Activated CD8-positive, alpha-beta T cell treated with anti-CD3 and anti-CD28 coated beads for 36 hours (primary cell): Measurements from ENCODE around the gene B4GALT2. TPM values are rescaled to one million over a fixed set of nuclear protein-coding genes. Genes with fewer than 3 reads are reported as not detected.

ENCODE experiments used
- ATAC-seq: fragments of 200-7000 bp; cut with Tn5 transposase; one replicate; pipeline ENCODE4 v1.10.0; 2021; ENCODE audit warnings: mild to moderate bottlenecking, moderate library complexity
- CTCF ChIA-PET: fragments of 350-600 bp; sonication (Branson Sonifier 250); formaldehyde crosslinking; loops from one replicate; lab custom pipeline; 2021; ENCODE audit warnings: antibody characterized with exemption; lab: Charles Lee
- POLR2A ChIA-PET: fragments of 350-600 bp; sonication (Branson Sonifier 250); formaldehyde crosslinking; loops from one replicate; lab custom pipeline; 2021; ENCODE audit warnings: antibody characterized with exemption; lab: Charles Lee
- DNase-seq: peaks from one replicate; pipeline ENCODE4 v3.0.0-alpha.2; 2020
- H3K27ac Mint-ChIP-seq: one replicate; pipeline ENCODE4 v1.8.0; 2021; ENCODE audit warnings: mild to moderate bottlenecking, mixed read lengths
- H3K27me3 Mint-ChIP-seq: one replicate; pipeline ENCODE4 v1.8.0; 2021; ENCODE audit warnings: mixed read lengths
- H3K36me3 Mint-ChIP-seq: one replicate; pipeline ENCODE4 v1.8.0; 2021; ENCODE audit warnings: low read depth, mixed read lengths
- H3K4me1 Mint-ChIP-seq: one replicate; pipeline ENCODE4 v1.8.0; 2021; ENCODE audit warnings: low read depth, mixed read lengths
- H3K4me3 Mint-ChIP-seq: one replicate; pipeline ENCODE4 v1.8.0; 2021; ENCODE audit warnings: mild to moderate bottlenecking, moderate library complexity, mixed read lengths
- H3K9me3 Mint-ChIP-seq: one replicate; pipeline ENCODE4 v1.8.0; 2021; ENCODE audit warnings: mixed read lengths
- intact Hi-C: fragments of 100-400 bp; cut with micrococcal nuclease; formaldehyde crosslinking; loops from one replicate; pipeline ENCODE4 v1.10.0; 2022
- total RNA-seq, 2 experiments: library from RNA; stranded (reverse); gene quantifications; one replicate each; pipeline ENCODE4 v1.2.3, GENCODE V29; 2021
- TF ChIP-seq, protein P1 (sequence below): fragments of 200-600 bp; IDR thresholded peaks from one replicate; pipeline ENCODE4 v1.8.0; 2022; ENCODE audit warnings: antibody characterized with exemption, mild to moderate bottlenecking

Gene B4GALT2
- total RNA-seq, 2 experiments from 2014 or later: 35.4 to 35.5 TPM

- intact Hi-C loops: no loop called here
- no peaks in the 10 kb centered on the region for H3K27me3 Mint-ChIP-seq
- no peaks in the 10 kb centered on the region for H3K36me3 Mint-ChIP-seq
- no peaks in the 10 kb centered on the region for H3K9me3 Mint-ChIP-seq
- DNase-seq (peak; percentile 98), ATAC-seq (peak; percentile 98)
- peaks cover 38% of the 10 kb centered on the region for H3K4me1 Mint-ChIP-seq
- ChIA-PET POLR2A (interaction anchor here (0.7 to 1.7 kb wide), 9 partner anchors 10 to 493 kb away, joined by 3 to 9 read pairs (median 3); partner anchors contain the start of genes ATP6V0B, DPH2 and HYI), CTCF (interaction anchor here (0.8 to 8.8 kb wide), 20 partner anchors 12 to 417 kb away, joined by 3 to 185 read pairs (median 4); partner anchors contain the start of genes ARTN, ATP6V0B and ST3GAL3)
- peak within 1 kb of the TSS; percentile 94 for H3K4me3 Mint-ChIP-seq
- TF ChIP-seq, protein P1, sequence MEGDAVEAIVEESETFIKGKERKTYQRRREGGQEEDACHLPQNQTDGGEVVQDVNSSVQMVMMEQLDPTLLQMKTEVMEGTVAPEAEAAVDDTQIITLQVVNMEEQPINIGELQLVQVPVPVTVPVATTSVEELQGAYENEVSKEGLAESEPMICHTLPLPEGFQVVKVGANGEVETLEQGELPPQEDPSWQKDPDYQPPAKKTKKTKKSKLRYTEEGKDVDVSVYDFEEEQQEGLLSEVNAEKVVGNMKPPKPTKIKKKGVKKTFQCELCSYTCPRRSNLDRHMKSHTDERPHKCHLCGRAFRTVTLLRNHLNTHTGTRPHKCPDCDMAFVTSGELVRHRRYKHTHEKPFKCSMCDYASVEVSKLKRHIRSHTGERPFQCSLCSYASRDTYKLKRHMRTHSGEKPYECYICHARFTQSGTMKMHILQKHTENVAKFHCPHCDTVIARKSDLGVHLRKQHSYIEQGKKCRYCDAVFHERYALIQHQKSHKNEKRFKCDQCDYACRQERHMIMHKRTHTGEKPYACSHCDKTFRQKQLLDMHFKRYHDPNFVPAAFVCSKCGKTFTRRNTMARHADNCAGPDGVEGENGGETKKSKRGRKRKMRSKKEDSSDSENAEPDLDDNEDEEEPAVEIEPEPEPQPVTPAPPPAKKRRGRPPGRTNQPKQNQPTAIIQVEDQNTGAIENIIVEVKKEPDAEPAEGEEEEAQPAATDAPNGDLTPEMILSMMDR: peak; percentile 71
- peak within 1 kb of the TSS; percentile 90 for H3K27ac Mint-ChIP-seq
Measured at GRCh38 chr1:43946236-43947060, 32.6 kb upstream of the B4GALT2 start, which contains the start of gene IPO13. IPO13 (plus strand) TSS chr1:43946950; CDS start chr1:43947601, 651 bp downstream.

DNA sequence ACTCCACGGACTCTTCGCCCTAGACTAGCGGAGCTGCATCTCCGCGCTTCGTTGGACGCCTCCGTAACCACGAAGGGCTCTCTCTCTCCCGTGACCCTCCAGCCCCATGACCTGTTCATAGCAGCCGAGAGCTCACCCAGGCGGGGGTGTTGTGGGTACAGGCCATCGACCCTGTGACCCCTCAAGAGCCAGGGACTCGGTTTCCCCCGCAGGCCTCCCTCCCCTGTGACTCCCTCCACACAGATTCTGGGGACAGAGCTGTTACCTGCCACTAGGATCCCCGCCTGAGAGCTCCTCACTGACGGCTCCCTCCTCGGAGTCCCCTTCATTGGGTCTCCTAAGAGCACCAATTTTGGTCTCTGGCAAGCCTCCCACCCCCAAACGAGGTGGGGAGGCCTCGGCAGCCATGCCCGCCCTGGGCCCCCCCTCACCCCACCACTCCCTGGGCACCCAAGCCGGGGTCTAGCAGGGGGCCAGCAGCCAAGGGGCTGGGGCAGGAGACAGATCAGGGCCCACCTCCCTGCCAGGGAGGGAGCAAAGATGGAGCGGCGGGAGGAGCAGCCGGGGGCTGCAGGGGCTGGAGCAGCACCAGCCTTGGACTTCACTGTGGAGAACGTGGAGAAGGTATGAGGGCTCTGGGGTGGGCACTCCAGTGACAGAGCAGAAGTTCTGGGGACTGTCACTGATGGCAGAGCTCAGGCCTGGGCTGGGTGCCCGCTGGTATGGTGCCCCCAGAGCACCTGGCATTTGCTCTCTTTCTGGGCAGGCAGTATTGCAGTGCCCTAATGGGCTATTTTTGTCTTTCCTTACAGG is 31.7 kb upstream of the B4GALT2 start:
- intact Hi-C loops: no loop called here
- Mint-ChIP-seq H3K36me3 (no peaks in the 10 kb centered on the region), H3K4me1 (peaks cover 38% of the 10 kb centered on the region), H3K27ac (peak overlapping the region; percentile 90), H3K27me3 (no peaks in the 10 kb centered on the region), H3K9me3 (no peaks in the 10 kb centered on the region), H3K4me3 (peak overlapping the region; percentile 94)
- peak; percentile 44 for DNase-seq
- ChIA-PET POLR2A (interaction anchor here (1.0 to 1.7 kb wide), 8 partner anchors 12 to 295 kb away, joined by 3 to 9 read pairs (median 4); partner anchors contain the start of genes ATP6V0B and DPH2), CTCF (interaction anchor here (0.9 to 8.8 kb wide), 11 partner anchors 11 to 296 kb away, joined by 3 to 185 read pairs (median 3); partner anchors contain the start of genes ARTN and ATP6V0B)
- TF ChIP-seq, protein P1: no peak
- no peak for ATAC-seq

DNA sequence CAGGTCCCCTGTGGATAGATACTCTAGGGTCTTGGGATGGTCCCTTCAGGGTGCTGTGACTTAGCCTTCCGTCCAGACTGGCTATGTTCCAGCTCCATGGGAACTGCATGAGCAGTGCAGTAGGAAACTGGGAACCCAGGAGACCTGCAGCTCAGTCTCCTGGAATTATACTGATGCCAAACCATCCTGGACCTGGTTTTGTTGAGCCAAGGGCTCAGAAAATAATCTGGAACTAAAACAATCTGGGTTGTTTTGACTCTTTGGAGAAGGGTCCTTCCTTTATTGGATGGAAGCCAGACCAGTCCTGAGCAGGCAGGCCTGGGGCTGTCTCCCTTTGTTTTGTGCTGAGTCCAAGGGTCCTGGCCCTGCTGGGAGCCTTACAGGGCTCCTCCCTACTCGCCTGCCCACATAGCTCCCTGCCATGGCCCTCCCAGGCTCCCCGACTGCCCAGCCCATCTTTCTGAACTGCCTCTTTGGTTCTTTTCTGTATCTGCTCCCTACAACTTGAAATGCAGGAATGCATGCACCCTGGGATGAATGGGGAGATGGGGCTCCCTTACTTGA is 31.1 kb upstream of the B4GALT2 start:
- Mint-ChIP-seq H3K9me3 (no peaks in the 10 kb centered on the region), H3K27me3 (no peaks in the 10 kb centered on the region), H3K36me3 (no peaks in the 10 kb centered on the region), H3K27ac (no peak overlapping the region), H3K4me1 (peaks cover 36% of the 10 kb centered on the region), H3K4me3 (peak overlapping the region; percentile 94)
- DNase-seq: no peak
- intact Hi-C loops: no loop called here
- CTCF ChIA-PET: interaction anchor here (1.0 to 8.8 kb wide), 6 partner anchors 12 to 185 kb away, joined by 3 to 185 read pairs (median 4); partner anchors contain the start of gene ARTN
- TF ChIP-seq, protein P1: no peak
- no peak for ATAC-seq
- POLR2A ChIA-PET: interaction anchor here (1.1 to 1.3 kb wide), 6 partner anchors 13 to 32 kb away, joined by 3 to 9 read pairs (median 4); partner anchors contain the start of genes ATP6V0B and DPH2

GRCh38 chr1:43949678-43950077 is 29.3 kb upstream of the B4GALT2 start:
- intact Hi-C loops: no loop called here
- no peaks in the 10 kb centered on the region for H3K9me3 Mint-ChIP-seq

More at GRCh38 chr1:43949678-43950077, 29.3 kb upstream of the B4GALT2 start:
- Mint-ChIP-seq H3K4me1 (peaks cover 33% of the 10 kb centered on the region), H3K4me3 (no peak overlapping the region), H3K27me3 (no peaks in the 10 kb centered on the region), H3K27ac (no peak overlapping the region), H3K36me3 (no peaks in the 10 kb centered on the region)
- no peak for DNase-seq
- ChIA-PET POLR2A (interaction anchor here (0.9 to 1.8 kb wide), 3 partner anchors 13 to 243 kb away, joined by 3 to 6 read pairs (median 4); partner anchors contain the start of gene ATP6V0B), CTCF (interaction anchor here (0.9 to 8.8 kb wide), 4 partner anchors 15 to 186 kb away, joined by 3 to 185 read pairs (median 4); partner anchors contain the start of gene ARTN)
- TF ChIP-seq, protein P1: no peak
- ATAC-seq: no peak
